GM12878 (cell line): Measurements from ENCODE around the gene LGALS3BP. TPM values are rescaled to one million over a fixed set of nuclear protein-coding genes. Genes with fewer than 3 reads are reported as not detected.

Source experiments
- ATAC-seq: fragments of 200-7000 bp; cut with Tn5 transposase; 3 replicates; pipeline ENCODE4 v1.9.1; 2020; ENCODE audit warnings: mild to moderate bottlenecking, moderate library complexity
- BruUV-seq: library from RNA; stranded (reverse); fragments of 400-500 nt; replicated peaks from 2 replicates; lab custom pipeline; 2021; lab: Mats Ljungman, UMichigan
- CTCF ChIA-PET: fragments of 300-600 bp; sonication (Branson Sonifier 250); formaldehyde crosslinking; extraction: SDS; loops from one replicate; lab custom pipeline; 2021; ENCODE audit warnings: inconsistent platforms; lab: Yijun Ruan, JAX
- POLR2A ChIA-PET: fragments of 350-600 bp; formaldehyde crosslinking; extraction: SDS; loops from one replicate; lab custom pipeline; 2021; ENCODE audit warnings: inconsistent platforms; lab: Charles Lee
- RAD21 ChIA-PET: fragments of 300-600 bp; sonication (Branson Sonifier 250); formaldehyde crosslinking; loops from one replicate; lab custom pipeline; 2023; ENCODE audit warnings: antibody characterized with exemption; ENCODE audit not compliant: unreplicated experiment; lab: Charles Lee
- SMC1A ChIA-PET: fragments of 300-600 bp; sonication (Branson Sonifier 250); formaldehyde crosslinking; loops from one replicate; lab custom pipeline; 2023; ENCODE audit not compliant: unreplicated experiment, uncharacterized antibody; lab: Charles Lee
- DNase-seq: peaks from one replicate; pipeline ENCODE4 v3.0.0-alpha.2; 2011; ENCODE audit warnings: low read depth, low spot score
- FAIRE-seq: peaks from 3 replicates; lab custom pipeline; 2011; peaks lifted over from hg19 to GRCh38; lab: Jason Lieb, UNC
- H2AFZ ChIP-seq: 2 replicates; pipeline ENCODE4 v1.6.0; 2011; ENCODE audit warnings: low read depth, low read length, control low read depth; ENCODE audit not compliant: control insufficient read depth
- H3K27ac ChIP-seq: 2 replicates; pipeline ENCODE4 v1.5.1; 2011; ENCODE audit warnings: control low read depth; ENCODE audit not compliant: control insufficient read depth, insufficient read depth
- H3K27me3 ChIP-seq, 2 experiments: replicated peaks in 1 of 2; 2 replicates each; pipeline versions ENCODE4 v1.6.0 to v1.6.1; 2011; ENCODE audit warnings: low read length in 1 of 2; ENCODE audit not compliant: control insufficient read depth in 2 of 2, insufficient read depth in 2 of 2
- H3K36me3 ChIP-seq, 2 experiments: 2 replicates each; pipeline ENCODE4 v1.5.1; 2011; ENCODE audit warnings: low read length in 1 of 2; ENCODE audit not compliant: control insufficient read depth in 2 of 2, insufficient read depth in 2 of 2
- H3K4me1 ChIP-seq: 2 replicates; pipeline ENCODE4 v1.6.1; 2011; ENCODE audit warnings: mild to moderate bottlenecking, low read length, moderate library complexity, mixed read lengths; ENCODE audit not compliant: control insufficient read depth, insufficient read depth
- H3K4me2 ChIP-seq: 2 replicates; pipeline ENCODE4 v1.6.0; 2011; ENCODE audit warnings: control low read depth; ENCODE audit not compliant: control insufficient read depth, insufficient read depth
- H3K4me3 ChIP-seq: fragments of 200-600 bp; sonication (generic); 2 replicates; pipeline ENCODE4 v1.5.1; 2016
- H3K79me2 ChIP-seq: 2 replicates; pipeline ENCODE4 v1.6.0; 2011; ENCODE audit warnings: low read length; ENCODE audit not compliant: control insufficient read depth, insufficient read depth
- H3K9ac ChIP-seq: 2 replicates; pipeline ENCODE4 v1.8.0; 2011; ENCODE audit warnings: low read length, control low read depth, mixed read lengths; ENCODE audit not compliant: control insufficient read depth, insufficient read depth
- H3K9me3 ChIP-seq: replicated peaks from 3 replicates; pipeline ENCODE4 v1.5.1; 2011; ENCODE audit warnings: mild to moderate bottlenecking, low read length; ENCODE audit not compliant: control insufficient read depth, insufficient read depth
- H4K20me1 ChIP-seq: 2 replicates; pipeline ENCODE4 v1.6.0; 2011; ENCODE audit not compliant: control insufficient read depth, insufficient read depth
- CREM ChIP-seq: IDR thresholded peaks from 2 replicates; pipeline ENCODE4 v1.6.1; 2014; ENCODE audit warnings: antibody characterized with exemption, low read depth
- HDAC2 ChIP-seq: fragments of 200-600 bp; sonication (generic); IDR thresholded peaks from 2 replicates; pipeline ENCODE4 v1.6.1; 2017
- JUNB ChIP-seq: IDR thresholded peaks from 2 replicates; pipeline ENCODE4 v1.6.1; 2016; ENCODE audit warnings: antibody characterized with exemption, mild to moderate bottlenecking
- JUND ChIP-seq: IDR thresholded peaks from 2 replicates; pipeline ENCODE4 v1.6.1; 2012; ENCODE audit warnings: low read depth, mild to moderate bottlenecking, low read length, improper control_type of control experiment, moderate library complexity
- KAT2A ChIP-seq: conservative IDR thresholded peaks from 2 replicates; pipeline ENCODE4 v1.6.1; 2011; ENCODE audit warnings: low read depth, low read length; ENCODE audit not compliant: control insufficient read depth
- NFIC ChIP-seq: IDR thresholded peaks from 2 replicates; pipeline ENCODE4 v1.6.1; 2012; ENCODE audit warnings: low read depth, mild to moderate bottlenecking, inconsistent platforms, low read length, moderate library complexity
- POU2F2 ChIP-seq: IDR thresholded peaks from 3 replicates; pipeline ENCODE4 v1.6.1; 2011; ENCODE audit warnings: low read depth, mild to moderate bottlenecking, low read length, borderline replicate concordance
- RAD21 ChIP-seq: IDR thresholded peaks from 2 replicates; pipeline ENCODE4 v1.6.1; 2011; ENCODE audit warnings: mild to moderate bottlenecking, low read depth, low read length, moderate library complexity; ENCODE audit not compliant: insufficient read depth
- SKIL ChIP-seq: fragments of 450-650 bp; IDR thresholded peaks from 2 replicates; pipeline ENCODE4 v1.6.1; 2017; ENCODE audit warnings: mild to moderate bottlenecking, low read depth, inconsistent platforms; ENCODE audit not compliant: poor library complexity, severe bottlenecking
- TARDBP ChIP-seq: IDR thresholded peaks from 2 replicates; pipeline ENCODE4 v1.6.1; 2016; ENCODE audit warnings: borderline replicate concordance
- WGBS: methylation state at CpG from one replicate; pipeline ENCODE4 v1.1.6; 2016; ENCODE audit warnings: low lambda C conversion rate; ENCODE audit not compliant: insufficient replicate concordance, insufficient coverage; ENCODE audit errors: missing lambda C conversion rate; 5-methylcytosine and 5-hydroxymethylcytosine counted together
- in situ Hi-C: fragments of 300-500 bp; cut with MboI; formaldehyde crosslinking; loops from 9 replicates; pipeline ENCODE4 v1.14.3; 2018; ENCODE audit warnings: mixed read lengths
- intact Hi-C: fragments of 100-400 bp; cut with micrococcal nuclease; formaldehyde crosslinking; loops from one replicate; pipeline ENCODE4 v1.14.2; 2022; ENCODE audit not compliant: unreplicated experiment
- polyA plus RNA-seq, 11 experiments: library from polyadenylated mRNA; depleted of rRNA in 4 of 11; unstranded in 6 of 11; stranded (reverse) in 5 of 11; fragments of >200 nt; fragmentation: Nextera tagmentation in 4 of 11; fragmentation: Illumina TruSeq in 1 of 11; extraction: Ambion mirVana in 4 of 11; extraction: Trizol in 1 of 11; gene quantifications; 1 replicate in 1 of 11; 2 replicates in 10 of 11; pipeline versions ENCODE4 v1.2.1 to v1.2.3, GENCODE V29; 2011 to 2016; ENCODE audit warnings: inconsistent platforms in 2 of 11, missing spikeins in 2 of 11, low read depth in 1 of 11
- total RNA-seq, 4 experiments: library from RNA; depleted of rRNA in 3 of 4; stranded (reverse); fragments of >200 nt in 3 of 4; fragmentation: Illumina TruSeq in 1 of 4; extraction: Trizol in 1 of 4; gene quantifications; 2 replicates each; pipeline versions ENCODE4 v1.2.1 to v1.2.3, GENCODE V29; 2013 to 2021
- TF ChIP-seq, protein P1 (sequence below): fragments of 450-650 bp; IDR thresholded peaks from 2 replicates; pipeline ENCODE4 v1.6.1; 2017; ENCODE audit warnings: low read depth, mild to moderate bottlenecking, moderate library complexity
- TF ChIP-seq, protein P2 (sequence below): fragments of 450-650 bp; IDR thresholded peaks from 2 replicates; pipeline ENCODE4 v1.6.1; 2017; ENCODE audit warnings: borderline replicate concordance
- TF ChIP-seq, protein P3 (sequence below), 3 experiments: IDR thresholded peaks in 2 of 3; conservative IDR thresholded peaks in 1 of 3; 2 replicates each; pipeline ENCODE4 v1.5.1; 2011; ENCODE audit warnings: low read depth in 3 of 3, low read length in 3 of 3, mild to moderate bottlenecking in 3 of 3, control low read depth in 2 of 3, moderate library complexity in 2 of 3, inconsistent platforms in 1 of 3, mixed read lengths in 1 of 3; ENCODE audit not compliant: control insufficient read depth in 2 of 3, insufficient read depth in 1 of 3; ENCODE audit errors: extremely low read depth in 1 of 3

The LGALS3BP gene
- total and polyA plus RNA-seq, 10 of the 15 experiments (the other 5 are each of a cell fraction or from before 2014, with no cell fraction given): 0.52 to 5.2 (median 1.9) TPM

DNA sequence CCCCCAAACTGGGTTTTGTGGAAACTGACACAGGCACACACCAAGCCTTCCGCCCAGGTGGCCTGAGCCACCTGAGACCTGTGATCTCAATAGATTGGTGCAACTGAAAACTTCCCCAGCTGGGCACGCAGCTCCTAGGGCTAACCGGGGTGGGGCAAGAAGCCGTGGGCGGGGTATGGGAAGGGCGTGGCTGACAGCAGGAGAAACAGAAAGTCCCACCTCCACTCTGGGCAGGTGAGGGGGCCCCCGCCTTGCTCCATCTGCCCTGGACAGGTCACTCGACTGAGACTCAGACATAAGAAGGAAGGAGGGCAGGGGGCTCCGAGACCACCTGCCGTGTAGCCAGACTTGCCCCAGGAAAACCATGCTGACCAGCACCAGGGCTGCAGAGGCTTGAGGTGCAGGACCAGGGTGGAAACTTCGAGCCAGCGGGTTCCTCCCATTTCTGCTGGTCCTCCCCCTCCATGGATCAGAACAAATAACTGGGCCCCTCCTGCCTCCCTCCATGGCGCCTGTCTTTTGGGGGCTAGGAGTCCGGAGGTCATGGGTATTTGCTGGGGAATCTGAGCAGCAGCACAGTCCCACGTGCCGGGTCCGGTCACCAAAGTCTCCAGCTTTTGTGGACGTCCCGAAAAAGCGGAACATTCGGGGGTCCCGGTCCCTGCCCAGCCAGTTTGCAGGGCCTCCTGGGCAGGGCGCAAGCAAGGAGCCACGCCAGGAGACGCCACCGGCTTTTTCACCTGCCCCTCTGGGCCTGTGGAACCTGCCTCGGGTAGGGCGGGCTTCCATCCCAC, 55.9 kb downstream of the LGALS3BP start:
- Histone ChIP-seq H3K4me3 (no peak overlapping the region), H3K27me3 (peaks cover 4 to 9% of the 10 kb centered on the region in 2 experiments; a peak in 3 of 4 replicates), H3K79me2 (no peaks in the 10 kb centered on the region), H3K4me1 (peaks cover 2% of the 10 kb centered on the region; the same call in 1 of the 2 replicates), H3K27ac (no peak overlapping the region), H3K9ac (no peak overlapping the region), H3K4me2 (peak overlapping the region; percentile 60), H2AFZ (no peak overlapping the region), H3K36me3 (no peaks in the 10 kb centered on the region), H4K20me1 (no peaks in the 10 kb centered on the region), H3K9me3 (no peaks in the 10 kb centered on the region)
- no TSS peak for BruUV-seq
- intact Hi-C loops: no loop called here
- ATAC-seq (peak; percentile 90), DNase-seq (no peak), FAIRE-seq (no peak)
- 2% methylated on average over 28 of the region's 28 CpGs for WGBS
- SMC1A ChIA-PET: no interaction called here
- CTCF ChIA-PET: no interaction called here
- RAD21 ChIA-PET: no interaction called here
- POLR2A ChIA-PET: no interaction called here
- no peak for TF ChIP-seq RAD21
- TF ChIP-seq CREM: no peak
- TF ChIP-seq, protein P1, sequence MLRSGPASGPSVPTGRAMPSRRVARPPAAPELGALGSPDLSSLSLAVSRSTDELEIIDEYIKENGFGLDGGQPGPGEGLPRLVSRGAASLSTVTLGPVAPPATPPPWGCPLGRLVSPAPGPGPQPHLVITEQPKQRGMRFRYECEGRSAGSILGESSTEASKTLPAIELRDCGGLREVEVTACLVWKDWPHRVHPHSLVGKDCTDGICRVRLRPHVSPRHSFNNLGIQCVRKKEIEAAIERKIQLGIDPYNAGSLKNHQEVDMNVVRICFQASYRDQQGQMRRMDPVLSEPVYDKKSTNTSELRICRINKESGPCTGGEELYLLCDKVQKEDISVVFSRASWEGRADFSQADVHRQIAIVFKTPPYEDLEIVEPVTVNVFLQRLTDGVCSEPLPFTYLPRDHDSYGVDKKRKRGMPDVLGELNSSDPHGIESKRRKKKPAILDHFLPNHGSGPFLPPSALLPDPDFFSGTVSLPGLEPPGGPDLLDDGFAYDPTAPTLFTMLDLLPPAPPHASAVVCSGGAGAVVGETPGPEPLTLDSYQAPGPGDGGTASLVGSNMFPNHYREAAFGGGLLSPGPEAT: no peak
- no peak for TF ChIP-seq HDAC2
- no peak for TF ChIP-seq POU2F2
- TF ChIP-seq, protein P2, sequence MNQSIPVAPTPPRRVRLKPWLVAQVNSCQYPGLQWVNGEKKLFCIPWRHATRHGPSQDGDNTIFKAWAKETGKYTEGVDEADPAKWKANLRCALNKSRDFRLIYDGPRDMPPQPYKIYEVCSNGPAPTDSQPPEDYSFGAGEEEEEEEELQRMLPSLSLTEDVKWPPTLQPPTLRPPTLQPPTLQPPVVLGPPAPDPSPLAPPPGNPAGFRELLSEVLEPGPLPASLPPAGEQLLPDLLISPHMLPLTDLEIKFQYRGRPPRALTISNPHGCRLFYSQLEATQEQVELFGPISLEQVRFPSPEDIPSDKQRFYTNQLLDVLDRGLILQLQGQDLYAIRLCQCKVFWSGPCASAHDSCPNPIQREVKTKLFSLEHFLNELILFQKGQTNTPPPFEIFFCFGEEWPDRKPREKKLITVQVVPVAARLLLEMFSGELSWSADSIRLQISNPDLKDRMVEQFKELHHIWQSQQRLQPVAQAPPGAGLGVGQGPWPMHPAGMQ: no peak
- no peak for TF ChIP-seq JUNB
- TF ChIP-seq JUND: no peak
- TF ChIP-seq TARDBP: no peak
- TF ChIP-seq NFIC: no peak
- TF ChIP-seq KAT2A: no peak
- TF ChIP-seq SKIL: no peak
- TF ChIP-seq, protein P3, sequence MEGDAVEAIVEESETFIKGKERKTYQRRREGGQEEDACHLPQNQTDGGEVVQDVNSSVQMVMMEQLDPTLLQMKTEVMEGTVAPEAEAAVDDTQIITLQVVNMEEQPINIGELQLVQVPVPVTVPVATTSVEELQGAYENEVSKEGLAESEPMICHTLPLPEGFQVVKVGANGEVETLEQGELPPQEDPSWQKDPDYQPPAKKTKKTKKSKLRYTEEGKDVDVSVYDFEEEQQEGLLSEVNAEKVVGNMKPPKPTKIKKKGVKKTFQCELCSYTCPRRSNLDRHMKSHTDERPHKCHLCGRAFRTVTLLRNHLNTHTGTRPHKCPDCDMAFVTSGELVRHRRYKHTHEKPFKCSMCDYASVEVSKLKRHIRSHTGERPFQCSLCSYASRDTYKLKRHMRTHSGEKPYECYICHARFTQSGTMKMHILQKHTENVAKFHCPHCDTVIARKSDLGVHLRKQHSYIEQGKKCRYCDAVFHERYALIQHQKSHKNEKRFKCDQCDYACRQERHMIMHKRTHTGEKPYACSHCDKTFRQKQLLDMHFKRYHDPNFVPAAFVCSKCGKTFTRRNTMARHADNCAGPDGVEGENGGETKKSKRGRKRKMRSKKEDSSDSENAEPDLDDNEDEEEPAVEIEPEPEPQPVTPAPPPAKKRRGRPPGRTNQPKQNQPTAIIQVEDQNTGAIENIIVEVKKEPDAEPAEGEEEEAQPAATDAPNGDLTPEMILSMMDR (IDR thresholded peaks at IDR 0.05 in 2 of 3, conservative IDR thresholded peaks at IDR 0.05 in 1 of 3; ENCODE audit: control insufficient read depth in 2 of 3, extremely low read depth in 1 of 3, insufficient read depth in 1 of 3, low read depth in 3 of 3, low read length in 3 of 3): no peak
- in situ Hi-C loops: no loop called here
